Activated T-cell treated with anti-CD3 and anti-CD28 coated beads, Interleukin-2, amount 50 U/mL, for 72 hours (primary cell): ENCODE results near the gene PARD3B. TPM values are rescaled to one million over a fixed set of nuclear protein-coding genes. Genes with fewer than 3 reads are reported as not detected.
A peak's percentile ranks its signal among the peaks of the same experiment; 100 is the strongest.

ENCODE experiments used
- ATAC-seq, 2 donors: fragments of 150-1000 bp; cut with Tn5 transposase; replicated peaks in 1 of 2; 2 replicates each; pipeline ENCODE4 v1.10.0; 2021; ENCODE audit warnings: moderate library complexity in 2 of 2, mild to moderate bottlenecking in 1 of 2
- DNase-seq, 2 donors: peaks; one replicate each; pipeline ENCODE4 v3.0.0; 2021 to 2022; ENCODE audit warnings: mixed read lengths in 1 of 2
- H3K27ac Mint-ChIP-seq: one replicate; pipeline ENCODE4 v1.8.0; 2022; ENCODE audit warnings: mild to moderate bottlenecking, moderate library complexity, mixed read lengths
- H3K27me3 Mint-ChIP-seq: one replicate; pipeline ENCODE4 v1.8.0; 2022; ENCODE audit warnings: low read depth, mixed read lengths
- H3K36me3 Mint-ChIP-seq, 2 donors: one replicate each; pipeline ENCODE4 v1.8.0; 2022; ENCODE audit warnings: mixed read lengths in 2 of 2, mild to moderate bottlenecking in 1 of 2; ENCODE audit not compliant: insufficient read depth in 2 of 2
- H3K4me1 Mint-ChIP-seq: one replicate; pipeline ENCODE4 v1.8.0; 2022; ENCODE audit warnings: low read depth, mixed read lengths
- H3K4me3 Mint-ChIP-seq, 2 donors: one replicate each; pipeline ENCODE4 v1.8.0; 2022; ENCODE audit warnings: mild to moderate bottlenecking in 2 of 2, mixed read lengths in 2 of 2, moderate library complexity in 2 of 2
- H3K9me3 Mint-ChIP-seq, 2 donors: one replicate each; pipeline ENCODE4 v1.8.0; 2022; ENCODE audit warnings: mixed read lengths in 2 of 2
- total RNA-seq, 2 donors: library from RNA; stranded (reverse); gene quantifications; one replicate each; pipeline ENCODE4 v1.2.3, GENCODE V29; 2022

Gene PARD3B, protein sequence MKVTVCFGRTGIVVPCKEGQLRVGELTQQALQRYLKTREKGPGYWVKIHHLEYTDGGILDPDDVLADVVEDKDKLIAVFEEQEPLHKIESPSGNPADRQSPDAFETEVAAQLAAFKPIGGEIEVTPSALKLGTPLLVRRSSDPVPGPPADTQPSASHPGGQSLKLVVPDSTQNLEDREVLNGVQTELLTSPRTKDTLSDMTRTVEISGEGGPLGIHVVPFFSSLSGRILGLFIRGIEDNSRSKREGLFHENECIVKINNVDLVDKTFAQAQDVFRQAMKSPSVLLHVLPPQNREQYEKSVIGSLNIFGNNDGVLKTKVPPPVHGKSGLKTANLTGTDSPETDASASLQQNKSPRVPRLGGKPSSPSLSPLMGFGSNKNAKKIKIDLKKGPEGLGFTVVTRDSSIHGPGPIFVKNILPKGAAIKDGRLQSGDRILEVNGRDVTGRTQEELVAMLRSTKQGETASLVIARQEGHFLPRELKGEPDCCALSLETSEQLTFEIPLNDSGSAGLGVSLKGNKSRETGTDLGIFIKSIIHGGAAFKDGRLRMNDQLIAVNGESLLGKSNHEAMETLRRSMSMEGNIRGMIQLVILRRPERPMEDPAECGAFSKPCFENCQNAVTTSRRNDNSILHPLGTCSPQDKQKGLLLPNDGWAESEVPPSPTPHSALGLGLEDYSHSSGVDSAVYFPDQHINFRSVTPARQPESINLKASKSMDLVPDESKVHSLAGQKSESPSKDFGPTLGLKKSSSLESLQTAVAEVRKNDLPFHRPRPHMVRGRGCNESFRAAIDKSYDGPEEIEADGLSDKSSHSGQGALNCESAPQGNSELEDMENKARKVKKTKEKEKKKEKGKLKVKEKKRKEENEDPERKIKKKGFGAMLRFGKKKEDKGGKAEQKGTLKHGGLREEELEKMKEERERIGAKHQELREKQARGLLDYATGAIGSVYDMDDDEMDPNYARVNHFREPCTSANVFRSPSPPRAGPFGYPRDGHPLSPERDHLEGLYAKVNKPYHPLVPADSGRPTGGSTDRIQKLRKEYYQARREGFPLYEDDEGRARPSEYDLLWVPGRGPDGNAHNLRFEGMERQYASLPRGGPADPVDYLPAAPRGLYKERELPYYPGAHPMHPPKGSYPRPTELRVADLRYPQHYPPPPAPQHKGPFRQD (N-terminal part only)
- total RNA-seq, result under 1 TPM; 0.74 to 0.96 TPM

DNA sequence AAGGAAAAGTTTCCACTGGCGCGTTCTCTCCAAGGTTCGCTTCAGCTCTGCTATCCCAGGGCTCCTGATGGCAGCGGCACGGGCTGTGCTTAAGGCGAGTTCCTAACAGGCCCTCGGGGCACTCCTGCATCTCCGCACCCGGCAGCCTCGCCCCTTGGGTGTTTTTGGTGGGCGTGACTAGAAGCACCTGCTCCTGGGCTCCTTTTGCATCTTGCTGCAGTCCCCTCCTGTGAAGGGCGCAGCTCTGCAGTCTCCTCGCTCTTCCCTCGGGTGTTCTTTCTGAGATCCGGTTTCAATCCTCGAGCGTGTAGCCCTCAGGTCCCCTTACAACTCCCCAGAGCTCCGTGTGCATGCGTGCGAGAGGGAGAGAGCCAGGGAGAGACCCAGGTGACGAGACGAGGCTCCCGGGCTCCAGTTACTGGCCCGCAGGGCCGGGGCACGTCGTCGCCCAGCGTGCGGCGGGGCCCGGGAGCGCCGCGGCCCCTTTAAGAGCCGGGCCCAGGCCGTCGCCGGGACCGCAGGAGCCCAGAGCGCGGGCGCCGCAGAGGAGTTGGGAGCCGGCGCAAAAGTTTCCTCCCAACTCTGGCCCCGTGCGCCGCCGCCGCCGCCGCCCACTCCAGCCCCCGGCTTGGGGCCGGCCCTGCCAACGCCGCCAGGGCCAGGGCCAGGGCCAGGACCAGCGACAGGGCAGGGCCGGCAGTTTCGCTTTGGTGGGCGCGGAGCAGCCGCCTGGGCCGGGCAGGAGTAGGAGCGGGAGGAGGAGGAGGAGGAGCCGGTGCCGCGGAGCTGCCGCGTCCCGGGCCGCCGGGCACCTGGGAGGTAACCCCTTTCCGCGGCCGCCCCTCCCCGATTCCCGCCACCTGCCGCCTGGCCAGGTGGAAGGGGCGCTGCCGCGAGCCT, at the start of gene PARD3B:
Gene PARD3B, plus strand, starts transcription at position 515 of the 900 bp plus-strand sequence. CDS start 525 bp downstream, outside the sequence.
- ATAC-seq (peak; percentile 90 to 93), DNase-seq (peak; percentile 42 to 47)
- Mint-ChIP-seq H3K4me3 (peak within 1 kb of the TSS; percentile 87 to 90), H3K27me3 (peaks cover 43% of the 10 kb centered on the region), H3K36me3 (no peaks in the 10 kb centered on the region), H3K9me3 (no peaks in the 10 kb centered on the region), H3K27ac (no peak within 1 kb of the TSS), H3K4me1 (peaks cover 14% of the 10 kb centered on the region)

DNA sequence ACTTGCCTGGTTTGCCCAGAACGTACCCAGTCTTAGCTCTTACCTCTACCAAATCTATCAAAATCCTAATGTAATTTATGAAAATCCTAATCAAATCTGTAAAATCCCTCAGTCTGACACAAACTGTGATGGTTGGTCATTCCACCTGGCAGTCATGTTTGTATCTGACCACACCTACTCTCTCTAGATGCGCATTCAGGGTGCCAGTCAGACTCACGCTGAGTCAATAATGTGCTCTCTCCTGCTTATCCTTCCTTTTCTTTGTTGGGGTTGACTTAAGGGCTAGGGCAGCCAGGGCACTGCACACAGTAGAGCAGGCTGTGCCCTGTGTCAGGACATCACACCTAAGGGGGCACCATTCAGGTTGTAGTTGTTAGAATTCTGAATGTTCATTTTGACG, 48.5 kb upstream of the PARD3B start:
- Mint-ChIP-seq H3K27me3 (peaks cover 6% of the 10 kb centered on the region), H3K9me3 (no peaks in the 10 kb centered on the region), H3K27ac (no peak overlapping the region), H3K4me3 (no peak overlapping the region), H3K4me1 (no peaks in the 10 kb centered on the region), H3K36me3 (no peaks in the 10 kb centered on the region)
- ATAC-seq (no peak), DNase-seq (no peak)

DNA sequence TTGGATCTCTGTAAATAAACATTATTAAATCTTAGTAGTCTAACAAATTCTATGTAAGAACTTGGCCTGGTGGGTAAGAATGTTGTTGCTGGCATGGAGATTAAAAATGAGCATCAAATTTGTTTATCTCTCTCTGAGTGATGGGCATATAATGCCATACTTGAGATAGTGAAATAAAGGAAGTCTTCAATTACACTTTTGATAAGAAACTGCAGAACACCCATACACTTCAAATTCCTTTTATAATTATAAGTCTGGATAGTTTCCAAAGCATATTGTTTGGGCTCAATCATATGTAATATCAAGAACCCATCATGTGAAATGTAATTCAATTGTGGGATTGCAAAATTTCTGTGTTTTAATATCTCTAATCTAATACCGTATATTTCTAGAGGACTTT, 47.4 kb upstream of the PARD3B start:
- Mint-ChIP-seq H3K27ac (no peak overlapping the region), H3K9me3 (no peaks in the 10 kb centered on the region), H3K4me1 (no peaks in the 10 kb centered on the region), H3K4me3 (no peak overlapping the region), H3K36me3 (no peaks in the 10 kb centered on the region), H3K27me3 (peaks cover 6% of the 10 kb centered on the region)
- ATAC-seq (no peak), DNase-seq (no peak)

DNA sequence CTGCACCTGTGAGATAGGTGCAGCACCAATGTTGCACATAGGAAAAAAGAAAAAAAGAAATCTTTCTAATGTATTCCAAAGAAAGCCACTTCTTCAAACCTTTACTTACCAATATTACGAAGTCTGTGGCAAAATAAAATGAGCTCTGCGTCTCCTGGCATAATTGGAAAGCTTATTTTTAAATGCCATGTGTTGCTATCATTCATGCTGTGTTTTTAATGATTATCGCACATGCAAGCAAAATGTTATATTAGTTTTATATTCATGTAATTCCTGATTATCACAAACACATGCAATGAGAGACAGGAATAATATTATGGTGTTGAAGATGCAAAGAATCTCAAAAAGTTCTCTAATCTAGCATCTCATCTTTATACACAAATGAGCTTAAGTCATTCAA, 47.0 kb upstream of the PARD3B start:
- no peak for DNase-seq

DNA sequence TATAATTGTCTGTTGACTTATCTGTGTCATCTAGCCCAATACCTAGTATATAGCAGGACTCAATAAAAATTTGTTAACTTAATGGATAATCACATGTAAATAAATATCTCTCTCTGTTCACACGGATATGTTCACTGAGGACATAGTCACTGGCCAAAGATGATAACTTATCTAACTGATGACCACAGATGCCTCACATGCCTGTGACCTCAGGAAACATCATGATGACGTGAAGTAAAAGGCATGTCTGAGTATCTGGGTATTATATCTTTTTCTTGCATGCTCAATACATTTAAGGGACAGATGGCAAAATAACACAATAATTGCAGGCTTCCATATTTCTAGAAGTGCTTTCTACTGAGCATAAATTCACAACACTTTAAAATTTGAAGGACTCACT, 41.4 kb upstream of the PARD3B start:
- no peaks in the 10 kb centered on the region for H3K27me3 Mint-ChIP-seq
- H3K4me1 Mint-ChIP-seq, result no peaks in the 10 kb centered on the region
- no peaks in the 10 kb centered on the region for H3K9me3 Mint-ChIP-seq
- no peak overlapping the region for H3K27ac Mint-ChIP-seq
- DNase-seq (no peak), ATAC-seq (no peak)
- no peaks in the 10 kb centered on the region for H3K36me3 Mint-ChIP-seq
- H3K4me3 Mint-ChIP-seq, result no peak overlapping the region

More for the DNA sequence above, 47.0 kb upstream of the PARD3B start:
- no peak overlapping the region for H3K4me3 Mint-ChIP-seq
- no peak overlapping the region for H3K27ac Mint-ChIP-seq
- H3K4me1 Mint-ChIP-seq, result no peaks in the 10 kb centered on the region
- H3K36me3 Mint-ChIP-seq, result no peaks in the 10 kb centered on the region
- ATAC-seq, result no peak
- H3K9me3 Mint-ChIP-seq, result no peaks in the 10 kb centered on the region
- peaks cover 6% of the 10 kb centered on the region for H3K27me3 Mint-ChIP-seq

DNA sequence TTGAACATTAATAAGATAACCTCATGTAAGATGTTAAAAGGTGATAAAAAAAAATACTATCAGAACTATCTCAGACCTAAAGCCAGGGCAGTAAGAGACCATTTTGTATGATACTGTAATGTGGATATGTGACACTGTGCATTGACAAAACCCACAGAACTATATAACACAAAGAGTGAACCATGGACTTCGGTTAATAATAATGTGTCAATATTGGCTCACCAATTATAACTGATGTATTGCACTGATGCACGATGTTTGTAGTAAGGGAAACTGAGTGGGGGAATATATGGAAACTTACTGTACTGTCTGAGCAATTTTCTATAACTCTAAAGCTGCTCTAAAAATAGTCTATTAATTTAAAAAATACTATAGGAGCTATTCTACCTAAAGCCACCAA, 40.7 kb upstream of the PARD3B start:
- ATAC-seq, result no peak
- Mint-ChIP-seq H3K27ac (no peak overlapping the region), H3K27me3 (no peaks in the 10 kb centered on the region), H3K36me3 (no peaks in the 10 kb centered on the region), H3K4me1 (no peaks in the 10 kb centered on the region), H3K4me3 (no peak overlapping the region), H3K9me3 (no peaks in the 10 kb centered on the region)
- DNase-seq, result no peak

DNA sequence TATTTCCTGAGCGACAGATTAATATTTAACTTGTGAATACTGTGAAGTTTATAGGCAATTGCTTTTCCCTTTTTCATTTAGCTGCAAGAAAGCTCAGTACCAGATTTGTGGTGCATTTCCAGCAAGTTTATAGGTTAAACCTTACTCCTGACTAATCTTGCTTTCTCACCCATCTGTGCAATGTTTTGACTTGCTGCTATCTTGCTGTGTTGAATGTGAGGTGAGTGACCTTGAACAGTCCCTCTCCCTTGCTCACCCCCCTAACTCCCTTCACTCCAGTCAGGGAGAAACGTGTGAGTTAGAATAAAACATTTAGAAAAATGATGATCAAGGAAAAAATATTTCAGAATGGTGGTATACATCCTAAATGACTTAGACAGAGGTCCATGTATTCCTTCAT, 39.8 kb upstream of the PARD3B start:
- no peak overlapping the region for H3K4me3 Mint-ChIP-seq
- H3K9me3 Mint-ChIP-seq, result no peaks in the 10 kb centered on the region

DNA sequence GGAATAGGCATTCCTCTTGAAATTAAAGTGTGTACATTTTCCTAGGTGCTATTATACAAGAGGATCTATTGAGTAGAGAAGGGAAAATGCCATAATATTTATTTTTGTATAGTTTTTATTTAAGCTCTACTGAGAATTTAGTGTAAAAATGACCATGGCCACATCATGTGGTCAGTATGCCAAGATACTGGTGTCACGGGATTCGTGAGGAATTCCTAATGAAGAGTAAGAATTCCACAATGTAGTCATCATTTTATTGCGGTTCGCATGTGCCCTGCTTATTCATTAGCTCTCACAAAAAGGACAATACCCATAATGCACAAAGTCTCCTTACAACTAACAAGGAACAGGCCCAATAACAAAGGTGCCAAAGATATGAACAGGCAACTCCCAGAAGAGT, 39.3 kb upstream of the PARD3B start:
- no peak overlapping the region for H3K27ac Mint-ChIP-seq
- no peaks in the 10 kb centered on the region for H3K9me3 Mint-ChIP-seq
- no peaks in the 10 kb centered on the region for H3K36me3 Mint-ChIP-seq

More for the DNA sequence above, 39.8 kb upstream of the PARD3B start:
- Mint-ChIP-seq H3K27ac (no peak overlapping the region), H3K27me3 (no peaks in the 10 kb centered on the region), H3K36me3 (no peaks in the 10 kb centered on the region), H3K4me1 (no peaks in the 10 kb centered on the region)
- ATAC-seq (no peak), DNase-seq (no peak)

DNA sequence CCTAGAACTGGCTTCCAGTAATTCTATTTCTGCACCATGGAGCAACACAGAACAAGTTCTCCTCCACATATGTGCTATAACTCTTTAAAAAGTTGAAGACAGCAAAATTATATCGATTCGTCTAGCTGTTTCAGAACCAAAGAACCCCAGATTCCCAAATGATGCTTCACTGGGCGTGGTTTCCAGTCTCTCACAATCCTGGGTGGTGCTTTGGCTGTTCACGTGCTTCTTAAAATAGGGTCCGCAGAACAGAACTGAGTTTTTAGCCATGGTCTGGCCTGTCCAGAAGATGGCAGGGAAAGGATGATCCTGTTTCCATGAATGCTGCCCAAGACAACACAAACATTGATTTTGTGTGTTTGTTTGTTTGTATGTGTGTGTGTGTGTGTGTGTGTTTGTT, 37.6 kb upstream of the PARD3B start:
- H3K27ac Mint-ChIP-seq, result no peak overlapping the region
- no peaks in the 10 kb centered on the region for H3K27me3 Mint-ChIP-seq
- H3K4me1 Mint-ChIP-seq, result no peaks in the 10 kb centered on the region
- no peak overlapping the region for H3K4me3 Mint-ChIP-seq
- H3K9me3 Mint-ChIP-seq, result no peaks in the 10 kb centered on the region
- H3K36me3 Mint-ChIP-seq, result no peaks in the 10 kb centered on the region
- ATAC-seq (no peak), DNase-seq (no peak)

More for the DNA sequence above, 39.3 kb upstream of the PARD3B start:
- ATAC-seq (no peak), DNase-seq (no peak)
- Mint-ChIP-seq H3K4me1 (no peaks in the 10 kb centered on the region), H3K27me3 (no peaks in the 10 kb centered on the region), H3K4me3 (no peak overlapping the region)

DNA sequence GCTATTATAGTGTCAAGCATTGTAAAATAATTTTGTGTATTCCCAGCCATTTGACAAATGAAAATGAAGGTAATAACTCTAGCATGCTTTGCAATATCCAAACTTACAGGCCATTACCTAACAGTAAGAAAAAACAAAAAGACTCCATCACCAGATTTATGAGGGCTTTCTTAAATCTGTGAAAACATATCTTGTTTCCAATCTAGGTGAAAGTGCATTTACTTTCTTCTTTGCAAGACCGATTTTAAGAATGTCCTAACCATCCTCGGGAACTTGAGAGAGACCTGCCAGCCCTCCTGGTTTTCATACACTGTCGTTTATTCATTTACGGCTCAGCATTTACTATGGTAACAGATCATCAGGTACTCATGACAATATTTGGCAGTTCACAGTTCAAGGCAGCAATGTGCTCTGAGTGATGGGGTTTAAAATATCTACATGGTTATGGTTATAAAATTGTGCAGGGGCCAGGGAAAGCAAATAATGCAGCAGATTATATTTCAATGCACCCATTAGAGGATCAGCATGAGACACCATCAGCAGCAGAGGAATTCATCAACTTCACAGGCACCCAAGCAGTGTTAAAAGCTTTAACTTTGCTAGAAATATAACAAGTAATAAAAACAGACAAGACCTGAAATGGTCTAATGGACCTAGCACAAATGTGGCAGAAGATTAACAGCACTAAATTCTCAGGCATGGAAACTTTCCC, 34.4 kb upstream of the PARD3B start:
- Mint-ChIP-seq H3K9me3 (no peaks in the 10 kb centered on the region), H3K36me3 (no peaks in the 10 kb centered on the region), H3K27me3 (no peaks in the 10 kb centered on the region), H3K27ac (no peak overlapping the region), H3K4me3 (no peak overlapping the region), H3K4me1 (no peaks in the 10 kb centered on the region)
- no peak for DNase-seq
- no peak for ATAC-seq

DNA sequence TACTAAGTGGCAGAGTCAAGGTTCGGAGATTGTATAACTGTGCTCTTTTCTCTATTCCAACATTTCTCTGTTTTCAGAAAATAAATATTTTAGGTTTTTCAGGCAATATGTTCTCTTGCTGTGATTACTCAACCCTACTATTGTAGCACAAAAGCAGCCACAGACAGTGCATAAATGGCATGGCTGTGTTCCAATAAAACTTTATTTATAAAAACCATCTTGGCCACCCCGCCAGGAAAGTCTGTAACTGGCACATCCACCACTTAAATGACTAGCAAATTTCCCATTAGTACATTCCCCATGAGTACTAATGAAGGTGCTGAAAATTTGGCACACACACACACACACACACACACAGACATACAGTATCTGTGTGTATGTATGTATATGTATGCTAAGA, 30.8 kb upstream of the PARD3B start:
- Mint-ChIP-seq H3K4me3 (no peak overlapping the region), H3K4me1 (no peaks in the 10 kb centered on the region)
- ATAC-seq, result no peak

DNA sequence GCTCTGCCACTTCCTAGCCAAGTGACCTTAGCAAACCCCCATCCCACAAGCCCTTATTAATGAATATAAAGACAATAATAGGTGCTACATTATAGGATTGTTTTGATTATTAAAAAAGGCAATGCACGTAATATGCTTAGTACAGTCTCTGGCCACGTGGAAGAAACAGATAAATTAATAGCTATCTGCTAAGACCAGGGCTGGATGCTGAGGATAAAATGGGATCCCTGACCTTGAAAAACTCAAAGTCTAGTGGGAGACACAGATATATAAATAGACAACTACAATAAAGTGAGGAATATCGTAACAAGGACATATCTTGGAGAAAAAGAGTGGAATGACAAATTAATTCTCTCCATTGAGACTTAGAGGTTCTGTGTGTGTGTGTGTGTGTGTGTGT, 29.9 kb upstream of the PARD3B start:
- H3K27ac Mint-ChIP-seq, result no peak overlapping the region
- H3K4me3 Mint-ChIP-seq, result no peak overlapping the region
- no peaks in the 10 kb centered on the region for H3K36me3 Mint-ChIP-seq
- DNase-seq (no peak), ATAC-seq (no peak)
- H3K9me3 Mint-ChIP-seq, result no peaks in the 10 kb centered on the region
- no peaks in the 10 kb centered on the region for H3K4me1 Mint-ChIP-seq
- no peaks in the 10 kb centered on the region for H3K27me3 Mint-ChIP-seq

More for the DNA sequence above, 30.8 kb upstream of the PARD3B start:
- H3K9me3 Mint-ChIP-seq, result no peaks in the 10 kb centered on the region
- no peak for DNase-seq
- no peaks in the 10 kb centered on the region for H3K36me3 Mint-ChIP-seq
- H3K27me3 Mint-ChIP-seq, result no peaks in the 10 kb centered on the region
- H3K27ac Mint-ChIP-seq, result no peak overlapping the region
